Transverse colon (tissue), 3 donors: ENCODE results near the gene RTL5.

ENCODE experiments used
- EP300 ChIP-seq: sonication (generic); formaldehyde crosslinking; IDR thresholded peaks from one replicate; pipeline ENCODE4 v1.6.1; 2017; ENCODE audit warnings: antibody characterized with exemption, low read depth
- POLR2A ChIP-seq: fragments of 450-650 bp; IDR thresholded peaks from one replicate; pipeline ENCODE4 v1.6.1; 2016; ENCODE audit warnings: antibody characterized with exemption, mild to moderate bottlenecking, moderate library complexity
- TF ChIP-seq, protein P1 (sequence below), 5 experiments: fragments of 200-600 bp in 3 of 5; fragments of 450-650 bp in 2 of 5; sonication (generic) in 3 of 5; IDR thresholded peaks; 1 replicate in 2 of 5; 2 replicates in 3 of 5; pipeline ENCODE4 v1.5.1; 2016 to 2017; ENCODE audit warnings: antibody characterized with exemption in 5 of 5, inconsistent platforms in 3 of 5, mild to moderate bottlenecking in 2 of 5, moderate library complexity in 1 of 5

DNA sequence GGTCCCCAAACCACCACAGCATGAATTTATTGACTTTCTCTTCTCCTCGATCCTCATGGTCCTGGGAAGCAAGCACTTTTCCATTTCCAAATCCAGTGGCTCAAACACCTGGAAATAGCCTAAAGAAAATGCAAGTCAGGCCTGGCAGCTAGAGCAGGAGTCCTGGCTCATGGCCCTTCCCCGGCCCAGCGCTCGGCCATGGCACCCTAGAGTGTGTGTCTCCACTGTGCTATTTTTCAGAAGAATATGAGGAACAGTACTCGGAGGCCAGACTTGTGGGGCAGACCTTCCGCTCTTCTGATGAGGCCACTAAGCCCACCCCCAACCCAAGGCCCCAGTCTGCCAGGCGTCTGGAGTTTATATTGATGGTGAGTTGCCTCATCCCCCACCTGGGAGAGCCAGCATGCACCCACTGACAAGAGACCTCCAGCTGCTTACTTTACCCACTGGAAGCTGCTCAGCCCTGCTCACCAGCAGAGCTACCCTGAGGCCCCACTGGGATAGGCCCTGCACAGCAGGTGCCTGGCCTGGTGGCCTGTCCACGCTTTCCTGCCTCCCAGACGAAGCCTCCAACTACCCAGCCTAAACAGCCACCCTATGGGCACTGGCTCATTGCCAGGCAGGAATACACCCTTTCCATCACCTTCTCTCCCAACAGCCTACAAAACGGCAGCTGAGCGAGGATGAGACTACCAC lies 2.3 kb upstream of the RTL5 start:
- TF ChIP-seq, protein P1, sequence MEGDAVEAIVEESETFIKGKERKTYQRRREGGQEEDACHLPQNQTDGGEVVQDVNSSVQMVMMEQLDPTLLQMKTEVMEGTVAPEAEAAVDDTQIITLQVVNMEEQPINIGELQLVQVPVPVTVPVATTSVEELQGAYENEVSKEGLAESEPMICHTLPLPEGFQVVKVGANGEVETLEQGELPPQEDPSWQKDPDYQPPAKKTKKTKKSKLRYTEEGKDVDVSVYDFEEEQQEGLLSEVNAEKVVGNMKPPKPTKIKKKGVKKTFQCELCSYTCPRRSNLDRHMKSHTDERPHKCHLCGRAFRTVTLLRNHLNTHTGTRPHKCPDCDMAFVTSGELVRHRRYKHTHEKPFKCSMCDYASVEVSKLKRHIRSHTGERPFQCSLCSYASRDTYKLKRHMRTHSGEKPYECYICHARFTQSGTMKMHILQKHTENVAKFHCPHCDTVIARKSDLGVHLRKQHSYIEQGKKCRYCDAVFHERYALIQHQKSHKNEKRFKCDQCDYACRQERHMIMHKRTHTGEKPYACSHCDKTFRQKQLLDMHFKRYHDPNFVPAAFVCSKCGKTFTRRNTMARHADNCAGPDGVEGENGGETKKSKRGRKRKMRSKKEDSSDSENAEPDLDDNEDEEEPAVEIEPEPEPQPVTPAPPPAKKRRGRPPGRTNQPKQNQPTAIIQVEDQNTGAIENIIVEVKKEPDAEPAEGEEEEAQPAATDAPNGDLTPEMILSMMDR (IDR thresholded peaks at IDR 0.05), result no peak
- TF ChIP-seq POLR2A (no peak), EP300 (no peak)
